ENCODE results near the gene ABCD3. TPM values are rescaled to one million over a fixed set of nuclear protein-coding genes. Genes with fewer than 3 reads are reported as not detected.
A peak's percentile ranks its signal among the peaks of the same experiment; 100 is the strongest.

The ABCD3 gene
- total and polyA plus RNA-seq, 2 of the 8 experiments (the other 6 are each of a cell fraction or from before 2014, with no cell fraction given) = 6.6 to 29.4 TPM

- no peak overlapping the region for H3K4ac ChIP-seq (replicated peaks; ENCODE audit: insufficient read length, low read depth, low read length)
- no peak overlapping the region for H3K9ac ChIP-seq (replicated peaks in 1 of 4; ENCODE audit: extremely low read depth in 1 of 4, low read depth in 3 of 4, low read length in 3 of 4)
- H3K4me2 ChIP-seq (ENCODE audit: insufficient read depth in 1 of 2, low read depth in 2 of 2, low read length in 2 of 2) = no peak overlapping the region
- FAIRE-seq (peak; percentile 93), DNase-seq (ENCODE audit: low read depth in 1 of 2, low spot score in 2 of 2) (peak; percentile 25 to 50)
- no peaks in the 10 kb centered on the region for H3K79me2 ChIP-seq (ENCODE audit: control insufficient read depth in 1 of 2, insufficient read depth in 2 of 2, low read length in 2 of 2)
- H3K27me3 ChIP-seq (replicated peaks in 1 of 4; ENCODE audit: control insufficient read depth in 3 of 4, extremely low read depth in 1 of 4, insufficient read depth in 3 of 4, low read length in 3 of 4) = no peaks in the 10 kb centered on the region
- no peaks in the 10 kb centered on the region for H3K23me2 ChIP-seq (ENCODE audit: low read depth, low read length)
- H3K79me1 ChIP-seq (ENCODE audit: low read depth, low read length) = no peaks in the 10 kb centered on the region
- no peak overlapping the region for H3K18ac ChIP-seq (ENCODE audit: extremely low read depth, low read length)
- no peak overlapping the region for H2AFZ ChIP-seq (ENCODE audit: low read length)
- no peak overlapping the region for H4K8ac ChIP-seq (ENCODE audit: extremely low read depth, insufficient read depth, low read length)
- no peak overlapping the region for H3K14ac ChIP-seq (ENCODE audit: insufficient read length)
- 17% methylated on average over 4 of the region's 4 CpGs; no CpG with 5 or more reads in 1 of the 2 experiments for WGBS, 2 experiments (ENCODE audit: extremely low coverage in 1 of 2, insufficient coverage in 1 of 2, insufficient read length in 1 of 2, insufficient replicate concordance in 2 of 2, low coverage in 1 of 2, low lambda C conversion rate in 2 of 2, missing lambda C conversion rate in 1 of 2)
- no peaks in the 10 kb centered on the region for H4K20me1 ChIP-seq (replicated peaks in 1 of 2; ENCODE audit: control insufficient read depth in 1 of 2, insufficient read depth in 2 of 2, low read length in 2 of 2)
- no peak overlapping the region for H2BK20ac ChIP-seq (ENCODE audit: low read length)
- no peak overlapping the region for H2BK5ac ChIP-seq (ENCODE audit: low read depth, low read length)
- TF ChIP-seq TEAD4 (IDR thresholded peaks at IDR 0.05; ENCODE audit: low read depth, low read length) (0 out of 2 replicates have a peak, but pooled peaks have one; percentile 27), CTCF (IDR thresholded peaks at IDR 0.05; ENCODE audit: control extremely low read depth in 1 of 3, insufficient read depth in 1 of 3, low read depth in 1 of 3, low read length in 3 of 3) (peak; percentile 46 to 89 (median 78)), CHD1 (IDR thresholded peaks at IDR 0.05; ENCODE audit: low read depth, low read length) (no peak), CTBP2 (IDR thresholded peaks at IDR 0.05; ENCODE audit: borderline replicate concordance, insufficient read depth, insufficient read length, low read length) (no peak), RAD21 (IDR thresholded peaks at IDR 0.05 in 1 of 2, conservative IDR thresholded peaks at IDR 0.05 in 1 of 2; ENCODE audit: low read depth in 2 of 2, low read length in 2 of 2) (peak; percentile 73 to 81)
- H3K56ac ChIP-seq (replicated peaks; ENCODE audit: insufficient read length, low read depth, low read length) = no peak overlapping the region
- no peak overlapping the region for H4K5ac ChIP-seq (ENCODE audit: insufficient read length, low read depth, low read length)
- CTCF ChIA-PET (ENCODE audit: partially characterized antibody) = interaction anchor here (1.0 to 2.9 kb wide), 19 partner anchors 9 to 344 kb away, joined by 3 to 29 read pairs (median 4); no protein-coding TSS in a partner anchor
- no peak overlapping the region for H2BK120ac ChIP-seq (replicated peaks; ENCODE audit: low read depth, low read length)
- H3K4me1 ChIP-seq (replicated peaks in 1 of 4; ENCODE audit: control insufficient read depth in 3 of 4, insufficient read depth in 4 of 4, low read length in 3 of 4) = no peaks in the 10 kb centered on the region
- H2BK12ac ChIP-seq (ENCODE audit: low read depth, low read length) = no peak overlapping the region
- no peak overlapping the region for H4K91ac ChIP-seq (replicated peaks; ENCODE audit: insufficient read length, low read length)
- POLR2A ChIA-PET (ENCODE audit: partially characterized antibody) = no interaction called here
- no peaks in the 10 kb centered on the region; a peak in 2 of 8 replicates for H3K36me3 ChIP-seq (ENCODE audit: control insufficient read depth in 2 of 4, insufficient read depth in 4 of 4, low read length in 3 of 4)
- no peaks in the 10 kb centered on the region for H3K9me3 ChIP-seq (ENCODE audit: insufficient read depth in 2 of 2, low read depth in 1 of 2, low read length in 1 of 2)
- no peak overlapping the region for H3K23ac ChIP-seq (ENCODE audit: insufficient read length)
- no peak overlapping the region for H2BK15ac ChIP-seq (ENCODE audit: low read length)
- H2AK5ac ChIP-seq (ENCODE audit: low read depth, low read length) = no peak overlapping the region
- no peak overlapping the region for H3K27ac ChIP-seq (ENCODE audit: low read depth, low read length)
- H3K4me3 ChIP-seq (ENCODE audit: extremely low read depth in 1 of 4, insufficient read depth in 2 of 4, low read depth in 3 of 4, low read length in 4 of 4) = no peak overlapping the region
These were observed 63.3 kb downstream of the ABCD3 start for GRCh38 chr1:94481473-94481933.
